Measurements from ENCODE around the gene EME1.
A peak's percentile ranks its signal among the peaks of the same experiment; 100 is the strongest.

Gene EME1

DNA sequence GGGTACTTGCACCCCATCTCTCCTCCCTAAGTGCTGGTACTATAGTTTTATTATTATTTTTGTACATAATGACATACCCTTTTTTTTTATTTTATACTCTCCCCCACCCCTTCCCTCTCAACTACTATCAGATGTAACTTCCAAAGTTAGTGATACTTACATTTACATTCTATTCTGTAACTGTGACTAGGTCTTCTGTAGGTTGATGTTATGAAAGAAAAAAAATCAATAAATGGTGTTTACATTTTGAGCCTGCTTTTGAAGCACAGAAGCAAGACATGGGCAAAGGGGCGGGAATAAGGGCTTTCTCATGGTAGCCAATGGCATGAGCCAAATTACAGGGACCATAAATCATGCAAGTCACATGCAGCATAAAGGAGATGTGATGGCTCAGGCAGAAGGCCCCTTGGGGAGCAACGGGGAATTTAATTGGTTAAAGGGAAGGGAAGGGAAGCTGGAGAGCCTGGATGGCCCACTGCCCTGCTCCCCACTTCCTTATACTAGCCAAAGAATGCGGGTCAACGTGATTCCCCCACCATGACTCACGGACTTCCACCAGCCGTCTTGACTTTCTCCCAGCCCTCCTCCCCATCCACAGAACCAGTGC, 50.6 kb downstream of the EME1 start:
- Histone ChIP-seq H3K4me2 (ENCODE audit: insufficient read depth, low read length) (no peak overlapping the region), H3K79me2 (ENCODE audit: insufficient read depth, low read length) (peaks cover 33% of the 10 kb centered on the region), H3K36me3 (ENCODE audit: insufficient read depth, low read length) (no peaks in the 10 kb centered on the region), H3K4me1 (ENCODE audit: insufficient read depth, low read length) (peaks cover 73% of the 10 kb centered on the region), H2AFZ (ENCODE audit: low read depth, low read length) (no peak overlapping the region), H3K27me3 (ENCODE audit: insufficient read depth, low read length, poor library complexity) (no peaks in the 10 kb centered on the region), H4K20me1 (ENCODE audit: insufficient read depth, low read length) (0 out of 2 replicates have a peak, but pooled peaks cover 3% of the 10 kb centered on the region), H3K9me3 (ENCODE audit: insufficient read depth, low read length, severe bottlenecking) (peaks cover 4% of the 10 kb centered on the region), H3K4me3 (ENCODE audit: low read depth in 1 of 2, low read length in 2 of 2) (no peak overlapping the region), H3K9ac (ENCODE audit: low read depth, low read length) (no peak overlapping the region), H3K27ac (ENCODE audit: low read length) (no peak overlapping the region)
- ATAC-seq (ENCODE audit: insufficient read depth, low read depth): no peak
- TF ChIP-seq CTCF (IDR thresholded peaks at IDR 0.05; ENCODE audit: borderline replicate concordance, extremely low read depth, low read length, poor library complexity, severe bottlenecking): no peak
- no peak for TF ChIP-seq EZH2 (IDR thresholded peaks at IDR 0.05; ENCODE audit: borderline replicate concordance, low read depth, low read length, severe bottlenecking)
- DNase-seq: no peak

DNA sequence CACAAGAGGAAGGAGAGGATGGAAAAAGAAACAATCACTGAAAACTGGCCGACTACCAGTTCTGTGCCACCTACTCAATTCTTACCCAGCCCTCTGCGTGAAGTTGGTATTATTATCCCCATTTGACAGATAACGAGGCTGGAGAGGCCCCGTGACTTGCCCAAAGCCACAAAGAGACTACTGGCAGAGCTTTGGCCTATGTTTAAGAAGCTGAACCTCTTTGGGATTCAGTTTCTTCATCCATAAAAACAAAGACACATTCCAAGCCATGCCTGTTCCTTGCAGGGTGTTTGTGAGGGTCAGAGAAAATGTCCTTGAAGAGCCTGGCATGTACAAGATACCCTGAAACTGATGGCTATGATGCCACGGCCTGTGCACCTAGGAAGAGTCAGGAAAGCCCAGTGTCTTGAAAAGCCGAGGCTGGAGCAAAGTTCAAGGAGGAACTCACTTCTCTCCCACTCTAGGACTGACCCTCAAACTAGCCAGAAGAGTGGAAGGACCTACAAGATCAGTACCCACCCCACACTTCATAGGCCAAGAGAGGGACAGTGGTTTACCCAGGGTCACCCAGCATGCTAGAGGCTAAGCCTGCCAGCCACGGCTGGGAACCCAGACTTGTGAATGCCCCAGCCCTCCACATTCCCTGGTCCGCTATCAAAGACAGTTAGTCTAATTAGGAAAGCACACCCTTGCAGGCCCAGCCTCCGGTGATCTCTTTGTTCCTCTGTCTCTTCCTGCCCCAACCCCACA, 51.4 kb downstream of the EME1 start:
- TF ChIP-seq EZH2 (IDR thresholded peaks at IDR 0.05; ENCODE audit: borderline replicate concordance, low read depth, low read length, severe bottlenecking): no peak
- TF ChIP-seq CTCF (IDR thresholded peaks at IDR 0.05; ENCODE audit: borderline replicate concordance, extremely low read depth, low read length, poor library complexity, severe bottlenecking): no peak
- H3K9ac ChIP-seq (ENCODE audit: low read depth, low read length): peak overlapping the region; percentile 96; the same call in 1 of the 2 replicates
- no peak overlapping the region for H2AFZ ChIP-seq (ENCODE audit: low read depth, low read length)

DNA sequence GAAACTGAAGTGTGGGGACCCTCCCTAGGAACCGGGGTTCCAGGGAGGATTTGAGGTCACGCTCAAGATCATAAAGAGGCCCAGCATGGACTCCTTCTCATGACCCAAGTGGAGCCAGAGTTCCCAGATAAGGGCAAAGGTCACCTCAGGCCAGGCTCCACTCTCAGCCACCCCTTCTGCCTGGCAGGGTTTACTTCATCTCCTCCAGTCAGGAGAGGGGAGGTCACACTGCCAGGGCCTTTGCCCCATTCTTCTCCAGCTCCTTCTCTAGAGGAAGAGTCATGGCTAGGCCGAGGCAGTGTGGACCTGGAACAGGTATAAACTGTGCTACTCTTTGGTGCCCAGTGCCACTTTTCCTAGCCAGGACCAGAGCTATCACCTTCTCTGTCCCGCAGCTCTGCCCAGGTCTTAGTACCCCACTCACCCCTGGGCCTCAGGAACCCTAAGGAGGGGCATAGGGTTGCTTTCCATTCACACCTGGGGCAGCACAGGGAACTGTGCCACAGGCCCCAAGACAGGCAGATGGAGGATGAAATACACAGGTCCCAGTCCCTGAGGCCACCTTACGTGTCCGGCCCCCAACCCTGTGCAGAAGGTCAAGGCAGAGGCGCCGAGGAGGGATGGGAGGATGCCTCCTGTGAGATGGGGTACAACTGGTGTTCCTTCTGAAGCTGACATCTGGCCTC, 52.1 kb downstream of the EME1 start:
- DNase-seq (no peak), ATAC-seq (ENCODE audit: insufficient read depth, low read depth) (no peak)
- Histone ChIP-seq H3K4me1 (ENCODE audit: insufficient read depth, low read length) (peaks cover 68% of the 10 kb centered on the region), H4K20me1 (ENCODE audit: insufficient read depth, low read length) (0 out of 2 replicates have a peak, but pooled peaks cover 7% of the 10 kb centered on the region), H2AFZ (ENCODE audit: low read depth, low read length) (peak overlapping the region; percentile 98), H3K4me3 (ENCODE audit: low read depth in 1 of 2, low read length in 2 of 2) (peak overlapping the region; percentile 75 to 95), H3K9ac (ENCODE audit: low read depth, low read length) (peak overlapping the region; percentile 96), H3K79me2 (ENCODE audit: insufficient read depth, low read length) (peaks cover 43% of the 10 kb centered on the region), H3K36me3 (ENCODE audit: insufficient read depth, low read length) (no peaks in the 10 kb centered on the region; the same call in 1 of the 2 replicates), H3K4me2 (ENCODE audit: insufficient read depth, low read length) (peak overlapping the region; percentile 99), H3K27me3 (ENCODE audit: insufficient read depth, low read length, poor library complexity) (no peaks in the 10 kb centered on the region), H3K9me3 (ENCODE audit: insufficient read depth, low read length, severe bottlenecking) (no peaks in the 10 kb centered on the region), H3K27ac (ENCODE audit: low read length) (peak overlapping the region; percentile 96)
- TF ChIP-seq EZH2 (IDR thresholded peaks at IDR 0.05; ENCODE audit: borderline replicate concordance, low read depth, low read length, severe bottlenecking) (no peak), CTCF (IDR thresholded peaks at IDR 0.05; ENCODE audit: borderline replicate concordance, extremely low read depth, low read length, poor library complexity, severe bottlenecking) (no peak)

More for the DNA sequence above, 51.4 kb downstream of the EME1 start:
- Histone ChIP-seq H3K9me3 (ENCODE audit: insufficient read depth, low read length, severe bottlenecking) (peaks cover 1% of the 10 kb centered on the region), H3K4me3 (ENCODE audit: low read depth in 1 of 2, low read length in 2 of 2) (peak overlapping the region in 1 of 2 experiments; percentile 95; a peak in 1 of 4 replicates), H3K79me2 (ENCODE audit: insufficient read depth, low read length) (peaks cover 40% of the 10 kb centered on the region), H3K4me1 (ENCODE audit: insufficient read depth, low read length) (peaks cover 73% of the 10 kb centered on the region), H3K4me2 (ENCODE audit: insufficient read depth, low read length) (peak overlapping the region; percentile 99), H3K27me3 (ENCODE audit: insufficient read depth, low read length, poor library complexity) (no peaks in the 10 kb centered on the region), H4K20me1 (ENCODE audit: insufficient read depth, low read length) (0 out of 2 replicates have a peak, but pooled peaks cover 3% of the 10 kb centered on the region), H3K27ac (ENCODE audit: low read length) (peak overlapping the region; percentile 96), H3K36me3 (ENCODE audit: insufficient read depth, low read length) (no peaks in the 10 kb centered on the region; the same call in 1 of the 2 replicates)
- ATAC-seq (ENCODE audit: insufficient read depth, low read depth): no peak
- no peak for DNase-seq

All from DND-41 (cell line).